GM21529 (cell line): ENCODE results near the gene SUGP2.
A peak's percentile ranks its signal among the peaks of the same experiment; 100 is the strongest.
"Not testable (repeated sequence)": the region's sequence is repeated elsewhere in the genome, so short reads cannot be mapped to it uniquely, and the experiment has no call there.

Source experiments
- ATAC-seq: cut with Tn5 transposase; IDR thresholded peaks from one replicate; pipeline ENCODE4 v1.9.1; 2021; ENCODE audit not compliant: unreplicated experiment

The SUGP2 gene

GRCh38 chr19:19034204-19034624, 897 bp upstream of the SUGP2 start:
- ATAC-seq: no peak

- ATAC-seq: peak; percentile 16
Observed at GRCh38 chr19:19033176-19033425, 216 bp downstream of the SUGP2 start.

GRCh38 chr19:19032420-19033175, 719 bp downstream of the SUGP2 start:
- ATAC-seq: peak; percentile 44

- ATAC-seq: no peak
Observed at GRCh38 chr19:19031891-19032290, 1.4 kb downstream of the SUGP2 start.

GRCh38 chr19:19028526-19028925, 4.8 kb downstream of the SUGP2 start:
- ATAC-seq: no peak

GRCh38 chr19:19027228-19027627, 6.1 kb downstream of the SUGP2 start:
- ATAC-seq: no peak

DNA sequence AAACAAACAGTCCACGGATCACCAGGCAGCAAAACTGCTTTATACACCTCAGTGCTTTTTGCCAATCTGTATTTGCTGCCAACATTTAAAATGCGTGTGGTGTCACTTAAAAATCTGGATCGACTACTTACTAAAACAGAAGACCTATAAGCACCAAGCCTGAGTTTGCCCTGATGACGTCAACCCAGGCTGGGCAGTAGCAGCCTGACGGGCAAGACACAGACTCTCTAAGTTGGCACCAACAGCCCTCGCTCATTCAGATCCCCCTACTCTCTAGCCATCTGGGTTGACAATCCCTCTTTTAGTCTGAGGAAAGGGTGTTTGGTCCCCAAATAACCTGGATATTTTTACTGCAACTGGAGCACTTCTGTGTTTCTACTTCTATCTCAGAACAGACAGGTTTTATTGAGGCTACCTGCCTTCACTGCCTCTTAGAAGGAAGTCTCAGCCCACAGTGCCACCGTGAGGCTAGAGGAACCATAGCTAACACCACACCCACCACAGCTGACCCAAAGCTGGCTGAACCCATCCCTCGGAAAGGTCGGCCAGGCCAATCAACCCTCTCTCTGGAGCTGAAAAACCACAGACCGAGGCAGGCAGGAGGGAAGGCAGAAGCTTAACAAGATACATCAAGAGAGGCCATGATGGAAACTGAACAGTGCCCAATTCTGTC, 6.9 kb downstream of the SUGP2 start:
- ATAC-seq: no peak

GRCh38 chr19:19025861-19026260, 7.5 kb downstream of the SUGP2 start:
- ATAC-seq: no peak

GRCh38 chr19:19023376-19023775, 9.9 kb downstream of the SUGP2 start:
- ATAC-seq: not testable (repeated sequence)

DNA sequence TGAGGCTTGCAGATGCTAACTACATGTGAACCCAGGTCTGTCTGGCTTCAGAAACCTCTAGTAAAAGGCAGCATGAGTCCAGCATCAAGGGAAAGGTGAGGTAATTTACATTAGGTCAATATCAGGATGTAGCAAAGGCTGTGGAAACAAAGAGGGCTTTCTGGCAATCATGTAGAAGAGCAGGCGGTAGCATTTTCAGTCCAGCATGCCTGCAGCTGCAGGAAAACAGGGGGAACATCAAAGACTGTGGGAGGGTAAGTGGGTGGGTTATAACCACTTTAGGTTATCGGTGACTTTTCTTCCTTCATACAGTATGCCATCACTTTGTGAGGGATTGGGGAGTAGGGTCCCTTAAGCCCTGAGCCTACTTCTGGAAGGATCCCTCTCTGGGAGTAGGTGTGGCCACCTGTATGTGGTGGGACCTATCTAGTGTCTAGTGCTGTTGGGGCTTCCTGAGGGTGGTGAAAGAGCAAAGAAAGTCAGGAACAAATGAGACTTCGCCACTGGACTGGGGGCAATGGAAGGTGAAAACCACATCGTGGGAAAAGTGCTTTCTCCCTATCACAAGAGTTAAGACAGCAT, 10.8 kb downstream of the SUGP2 start:
- ATAC-seq: no peak

DNA sequence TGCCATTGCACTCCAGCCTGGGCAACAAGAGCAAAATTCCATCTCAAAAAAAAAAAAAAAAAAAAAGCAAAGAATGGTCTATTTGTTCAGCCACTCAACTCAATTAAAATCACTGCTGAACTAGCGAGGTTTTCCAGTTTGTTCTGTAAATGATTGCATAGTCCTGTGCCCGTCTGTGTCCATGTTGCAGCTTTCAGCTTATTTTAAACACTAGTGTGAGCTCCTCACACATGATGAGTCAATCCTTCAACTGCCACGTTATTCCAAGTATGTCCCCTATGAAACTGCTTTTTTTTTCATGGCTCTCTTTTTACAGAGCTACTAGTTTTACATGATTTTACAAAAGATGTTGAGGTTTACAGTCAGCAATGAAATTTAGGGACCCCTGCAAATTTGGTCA, 12.2 kb downstream of the SUGP2 start:
- ATAC-seq: no peak

- no peak for ATAC-seq
Observed at GRCh38 chr19:19010551-19010950, 22.8 kb downstream of the SUGP2 start.

DNA sequence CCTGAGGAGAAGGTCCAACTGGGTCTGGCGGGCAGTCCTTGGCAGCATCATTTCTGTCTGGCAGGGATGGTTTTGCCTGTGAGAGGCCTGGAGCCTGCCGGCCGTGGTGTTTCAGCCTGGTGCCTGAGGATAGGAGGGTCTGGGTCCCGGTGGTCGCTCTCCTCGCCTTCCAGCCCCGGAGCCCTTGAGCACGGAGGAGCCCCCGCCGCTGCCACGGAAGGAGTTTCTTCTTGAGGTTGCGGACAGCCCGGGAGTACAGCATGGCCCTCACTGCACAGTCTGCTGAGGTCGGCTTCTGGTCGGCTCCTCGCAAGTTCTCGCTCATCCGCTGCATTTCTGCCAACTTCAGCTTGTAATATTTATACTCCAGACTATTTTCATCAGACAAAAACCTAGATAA, 23.4 kb downstream of the SUGP2 start:
- ATAC-seq: no peak

DNA sequence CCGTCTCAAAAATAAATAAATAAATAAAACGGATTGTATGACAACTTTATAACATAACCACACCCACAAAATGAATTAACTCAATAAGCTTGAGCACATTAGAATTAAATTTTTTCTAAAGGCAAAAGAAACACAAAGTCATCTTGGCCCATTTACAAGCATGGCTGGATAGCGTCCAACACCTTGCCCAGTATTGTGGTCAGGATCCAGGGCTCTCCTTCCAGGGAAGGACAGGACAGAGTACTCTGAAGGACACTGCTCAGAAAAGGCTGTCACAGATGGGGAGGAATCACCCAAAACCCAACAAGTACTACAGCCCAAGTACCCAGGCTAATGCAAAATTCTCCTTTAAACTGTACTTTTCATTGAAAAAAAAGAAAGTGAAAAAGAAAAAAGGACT, 27.1 kb downstream of the SUGP2 start:
- no peak for ATAC-seq

DNA sequence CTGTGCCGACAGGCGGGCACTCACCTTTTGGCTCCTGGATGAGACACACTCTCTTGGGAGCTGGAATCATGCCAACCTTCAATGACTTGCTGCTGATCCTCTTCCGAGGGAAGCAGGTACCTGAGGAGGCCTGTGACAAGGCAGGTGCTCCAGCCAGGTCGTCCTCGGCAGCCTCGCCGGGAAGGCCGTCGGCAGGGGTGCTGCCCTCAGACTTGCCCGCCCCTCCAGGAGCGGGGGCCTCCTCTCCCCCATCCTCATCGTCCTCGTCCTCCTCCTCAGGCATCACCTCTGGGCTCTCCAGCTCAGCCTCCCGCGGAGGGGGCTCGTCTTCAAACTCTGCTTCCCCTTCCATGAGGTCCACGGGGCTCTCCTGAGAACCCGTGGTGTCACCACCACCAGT, 29.2 kb downstream of the SUGP2 start:
- no peak for ATAC-seq

DNA sequence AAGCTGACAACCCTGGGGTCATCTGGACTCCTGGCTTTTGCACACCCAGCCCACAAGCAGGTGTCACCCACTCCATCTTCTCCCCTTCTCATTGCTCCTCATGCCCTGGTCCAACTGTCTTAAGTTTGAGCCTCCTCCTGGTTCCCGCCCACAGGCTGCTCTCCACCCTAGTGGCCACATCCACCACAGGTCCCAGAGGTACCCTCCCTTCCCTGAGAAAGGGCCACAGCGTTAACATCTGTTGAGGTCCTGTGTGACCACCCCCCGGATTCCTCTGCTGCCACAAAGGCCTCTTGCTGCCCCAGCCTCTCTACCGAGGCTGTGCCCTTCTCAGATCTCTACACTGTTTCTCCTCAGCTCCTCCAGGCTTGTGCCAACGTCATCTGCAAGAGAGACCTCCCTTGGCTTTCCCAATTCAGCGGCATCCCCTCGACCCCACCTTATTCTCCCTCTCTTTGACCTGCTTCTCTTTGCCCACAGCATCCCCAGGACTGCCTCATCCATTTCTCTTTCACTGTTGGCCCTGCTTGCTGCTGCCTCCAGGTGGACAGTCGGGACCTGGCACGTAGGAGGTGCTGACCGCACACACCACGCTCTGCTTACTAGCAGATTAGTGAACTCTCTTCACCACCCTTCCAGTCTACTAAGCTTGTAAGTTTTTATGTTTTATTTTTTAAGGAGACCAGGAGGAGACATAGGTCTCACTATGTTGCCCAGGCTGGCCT, 33.3 kb downstream of the SUGP2 start:
- no peak for ATAC-seq

- no peak for ATAC-seq
Observed at GRCh38 chr19:18999016-18999758, 34.1 kb downstream of the SUGP2 start.

- ATAC-seq: no peak
Observed at GRCh38 chr19:18998276-18998675, 35.0 kb downstream of the SUGP2 start.

GRCh38 chr19:18996796-18997394, 36.4 kb downstream of the SUGP2 start:
- ATAC-seq: no peak

DNA sequence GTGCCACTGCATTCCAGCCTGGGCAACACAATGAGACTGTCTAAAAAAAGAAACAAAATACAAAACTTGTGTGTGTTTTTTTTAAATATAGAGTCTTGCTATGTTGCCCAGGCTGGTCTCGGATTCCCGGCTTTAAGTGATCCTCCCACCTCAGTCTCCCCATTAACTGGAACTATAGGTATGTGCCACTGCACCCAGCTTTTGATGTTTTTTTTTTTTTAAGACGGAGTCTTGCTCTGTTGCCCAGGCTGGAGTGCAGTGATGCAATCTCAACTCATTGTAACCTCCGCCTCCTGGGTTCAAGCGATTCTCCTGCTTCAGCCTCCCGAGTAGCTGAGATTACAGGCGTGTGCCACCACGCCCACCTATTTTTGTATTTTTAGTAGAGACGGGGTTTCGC, 37.0 kb downstream of the SUGP2 start:
- ATAC-seq: no peak

GRCh38 chr19:18995804-18996241, 37.5 kb downstream of the SUGP2 start:
- ATAC-seq: no peak
